Fibroblast of skin of scalp (primary cell): ENCODE data around the gene ADCYAP1R1.

Experiments
- DNase-seq: peaks from one replicate; pipeline ENCODE4 v3.0.0-alpha.2; 2013

Gene ADCYAP1R1

DNA sequence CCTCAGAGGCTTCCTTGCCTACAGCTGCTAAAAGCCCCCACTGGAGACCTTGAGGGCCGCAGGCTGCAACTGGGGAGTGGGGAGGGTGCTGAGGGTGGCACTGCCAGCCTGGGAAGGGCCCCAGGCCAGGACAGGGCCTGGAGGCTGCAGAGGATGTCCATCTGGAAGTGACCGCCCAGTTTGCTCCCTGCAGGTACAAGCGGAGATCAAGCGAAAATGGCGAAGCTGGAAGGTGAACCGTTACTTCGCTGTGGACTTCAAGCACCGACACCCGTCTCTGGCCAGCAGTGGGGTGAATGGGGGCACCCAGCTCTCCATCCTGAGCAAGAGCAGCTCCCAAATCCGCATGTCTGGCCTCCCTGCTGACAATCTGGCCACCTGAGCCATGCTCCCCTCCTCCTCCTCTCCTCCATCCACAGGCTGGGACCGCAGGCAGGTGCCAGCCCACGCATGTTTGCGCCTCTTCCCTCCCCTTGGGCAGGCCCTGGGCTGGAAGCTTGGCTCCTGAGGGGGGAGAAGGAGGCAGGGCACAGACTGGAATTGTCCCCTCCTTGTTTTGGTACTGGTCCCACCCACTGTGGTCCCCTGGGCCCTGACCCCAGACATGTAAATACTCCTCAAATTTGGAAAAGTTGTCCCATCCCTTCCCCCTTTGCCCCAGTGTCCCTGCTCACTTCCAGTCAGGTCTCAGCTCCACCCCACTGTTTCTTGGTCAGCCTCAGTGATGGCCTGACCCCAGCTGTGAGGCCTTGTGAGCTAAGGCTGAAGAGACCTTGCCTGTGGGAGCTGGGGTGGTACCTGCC lies 54.4 kb downstream of the ADCYAP1R1 start:
- no peak for DNase-seq

DNA sequence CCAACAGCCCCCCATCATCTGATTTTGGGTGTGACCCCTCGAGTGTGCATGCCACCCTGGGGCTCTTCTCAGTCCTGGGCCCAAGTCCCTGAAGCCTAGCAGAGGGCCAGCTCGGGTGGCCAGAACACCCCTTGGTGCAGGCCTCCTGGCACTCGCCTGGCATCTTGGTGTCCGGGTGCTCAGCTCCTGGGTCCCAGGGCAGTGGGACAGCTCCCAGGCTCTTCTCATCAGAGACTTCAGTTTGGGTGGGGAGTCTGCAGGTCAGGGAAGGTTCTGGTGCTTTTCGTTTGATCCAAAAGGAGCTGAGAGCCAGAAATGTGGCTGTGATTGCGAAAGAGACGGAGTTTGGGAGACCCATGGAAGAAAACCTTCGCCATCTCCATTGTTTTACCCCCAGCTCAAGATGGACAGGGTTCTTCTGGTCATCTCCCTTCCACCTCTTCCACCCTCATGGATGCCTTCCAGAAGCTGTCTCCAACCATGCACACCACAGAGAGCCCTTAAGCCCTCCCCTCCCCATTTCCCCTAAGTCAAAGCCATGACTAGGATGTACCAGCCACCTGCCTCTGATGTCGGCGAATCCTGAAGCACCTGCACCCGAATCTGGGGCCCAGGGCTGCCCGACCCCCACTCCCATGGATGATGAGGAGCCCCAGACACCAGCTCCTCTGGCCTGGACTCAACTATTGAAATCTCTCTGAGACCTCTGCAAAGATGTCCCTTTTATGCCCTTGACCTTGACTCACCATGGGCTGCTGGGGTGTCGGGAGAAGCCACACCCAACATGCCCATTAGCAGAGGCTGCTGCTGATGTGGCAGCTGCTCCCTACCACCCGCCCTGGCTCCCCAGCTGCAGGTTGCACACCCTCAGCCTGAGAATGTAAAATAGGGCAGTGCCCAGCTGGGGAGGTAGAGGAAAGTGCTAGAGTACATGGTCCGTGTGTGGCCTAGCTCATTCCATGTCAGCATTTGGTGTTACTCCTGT lies 55.3 kb downstream of the ADCYAP1R1 start:
- no peak for DNase-seq

DNA sequence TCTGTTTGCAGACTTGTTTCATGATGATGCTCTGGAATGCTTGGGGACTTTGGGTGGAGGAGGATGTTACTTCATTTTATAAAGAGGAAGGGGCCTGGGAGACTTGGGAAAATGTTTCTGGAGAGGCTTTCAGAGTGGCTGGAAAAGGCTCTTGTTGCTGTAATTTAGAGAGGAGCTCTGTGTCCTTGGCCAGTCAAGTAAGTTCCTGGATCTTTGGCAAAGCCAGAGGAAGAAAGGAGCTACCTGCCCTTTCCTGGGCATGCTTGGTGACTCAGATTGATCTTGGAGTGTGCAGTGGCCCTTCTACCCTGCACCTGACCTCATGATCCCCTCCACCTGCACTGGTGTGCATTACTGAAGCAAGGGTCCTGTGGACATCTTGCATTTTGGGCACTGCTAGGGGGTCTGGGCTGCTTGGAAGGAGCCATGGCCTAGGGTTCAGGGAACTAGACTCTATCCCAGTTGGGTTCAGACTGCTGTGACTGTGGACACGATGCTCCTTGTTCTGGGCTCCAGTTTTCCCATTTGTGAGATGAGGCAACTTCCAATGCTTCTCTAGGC lies 56.1 kb downstream of the ADCYAP1R1 start:
- no peak for DNase-seq

DNA sequence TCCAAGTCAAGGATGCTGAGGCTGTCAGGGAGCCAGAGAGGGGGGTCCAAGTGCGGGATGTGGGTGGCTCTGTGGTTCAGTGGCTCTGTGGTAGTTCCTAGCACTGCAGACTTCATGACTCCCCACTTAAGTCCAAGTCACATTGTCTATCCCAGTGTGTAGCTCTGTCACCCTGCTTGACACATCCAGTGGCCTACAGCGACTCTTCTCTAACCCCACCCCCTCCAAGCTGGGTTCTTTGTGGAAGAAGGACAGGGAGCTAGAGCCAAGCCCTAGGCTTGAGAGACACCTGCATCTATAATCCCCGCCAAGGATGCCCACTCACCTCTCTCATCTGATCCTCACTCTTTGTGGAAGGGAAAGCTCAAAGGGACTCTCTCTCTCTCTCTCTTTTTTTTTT lies 57.6 kb downstream of the ADCYAP1R1 start:
- no peak for DNase-seq

DNA sequence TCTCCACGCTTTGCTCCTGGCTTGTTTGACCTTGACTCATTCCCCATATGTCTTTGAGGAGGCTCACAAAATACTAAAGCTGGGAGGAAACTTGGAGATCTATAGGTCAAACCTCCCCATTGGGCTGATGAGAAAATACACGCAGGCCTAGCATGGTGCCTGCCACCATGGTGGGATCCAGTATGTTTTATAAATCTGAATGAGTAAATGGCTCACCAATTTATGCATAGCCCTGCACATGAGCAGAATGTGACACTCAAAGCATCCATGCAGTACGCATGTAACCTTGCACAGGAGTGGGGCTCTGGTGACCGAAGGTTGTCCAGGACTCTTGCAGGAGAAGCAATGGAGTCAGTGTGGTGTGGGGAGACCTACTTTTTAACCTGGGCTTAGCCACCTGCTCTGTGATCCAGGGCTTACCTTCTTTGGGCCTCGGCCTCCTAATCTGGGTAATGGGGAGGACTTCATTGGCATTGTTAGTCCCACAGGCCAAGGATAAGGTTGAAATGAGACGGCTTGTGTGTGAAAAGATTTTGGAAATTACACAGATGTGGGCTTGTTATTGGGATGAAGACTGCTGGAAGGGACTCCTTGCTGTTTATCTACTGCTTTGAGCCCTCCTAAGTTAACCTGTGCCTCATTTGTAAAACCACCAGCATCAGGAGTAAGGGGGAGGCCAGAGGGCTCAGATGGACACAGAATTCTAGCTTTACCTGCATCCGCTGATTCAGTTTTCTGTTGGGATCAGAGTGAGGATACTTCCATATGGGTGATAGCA lies 58.4 kb downstream of the ADCYAP1R1 start:
- DNase-seq = no peak

DNA sequence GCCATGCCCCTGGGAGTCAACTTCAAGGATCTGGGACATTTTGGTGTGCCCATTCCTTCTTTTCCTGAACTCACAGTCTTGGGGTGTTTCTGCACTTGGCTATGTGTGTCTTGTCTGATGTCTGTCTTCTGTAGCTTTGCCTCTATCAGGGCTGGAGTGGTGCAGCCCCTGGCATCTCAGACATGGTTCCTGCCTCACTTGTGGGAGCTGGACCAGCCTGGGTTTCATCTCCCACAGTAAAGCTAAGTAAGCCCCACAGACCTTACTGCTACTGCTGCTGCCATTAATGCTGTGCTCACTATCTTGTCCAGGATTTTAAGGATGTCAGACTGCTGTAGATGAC lies 59.0 kb downstream of the ADCYAP1R1 start:
- no peak for DNase-seq

DNA sequence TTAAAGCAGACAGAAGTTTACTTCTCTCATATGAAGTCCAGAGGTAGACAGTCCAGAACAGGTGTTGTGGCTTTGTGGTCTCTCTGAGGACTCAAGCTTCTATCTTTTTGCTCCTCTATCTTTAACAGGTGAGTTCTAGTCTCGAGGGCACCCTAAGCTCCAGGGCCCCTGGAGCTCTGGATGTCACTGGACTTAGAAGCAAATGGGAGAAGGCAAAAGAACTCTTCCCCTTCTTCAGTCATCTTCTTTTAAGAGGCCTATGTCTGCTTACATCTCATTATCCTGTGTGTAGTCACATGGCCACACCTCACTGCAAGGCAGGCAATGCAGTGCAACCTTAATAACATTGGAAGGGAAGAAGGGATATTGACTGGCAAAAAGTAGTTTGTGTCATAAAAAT lies 61.6 kb downstream of the ADCYAP1R1 start:
- no peak for DNase-seq

DNA sequence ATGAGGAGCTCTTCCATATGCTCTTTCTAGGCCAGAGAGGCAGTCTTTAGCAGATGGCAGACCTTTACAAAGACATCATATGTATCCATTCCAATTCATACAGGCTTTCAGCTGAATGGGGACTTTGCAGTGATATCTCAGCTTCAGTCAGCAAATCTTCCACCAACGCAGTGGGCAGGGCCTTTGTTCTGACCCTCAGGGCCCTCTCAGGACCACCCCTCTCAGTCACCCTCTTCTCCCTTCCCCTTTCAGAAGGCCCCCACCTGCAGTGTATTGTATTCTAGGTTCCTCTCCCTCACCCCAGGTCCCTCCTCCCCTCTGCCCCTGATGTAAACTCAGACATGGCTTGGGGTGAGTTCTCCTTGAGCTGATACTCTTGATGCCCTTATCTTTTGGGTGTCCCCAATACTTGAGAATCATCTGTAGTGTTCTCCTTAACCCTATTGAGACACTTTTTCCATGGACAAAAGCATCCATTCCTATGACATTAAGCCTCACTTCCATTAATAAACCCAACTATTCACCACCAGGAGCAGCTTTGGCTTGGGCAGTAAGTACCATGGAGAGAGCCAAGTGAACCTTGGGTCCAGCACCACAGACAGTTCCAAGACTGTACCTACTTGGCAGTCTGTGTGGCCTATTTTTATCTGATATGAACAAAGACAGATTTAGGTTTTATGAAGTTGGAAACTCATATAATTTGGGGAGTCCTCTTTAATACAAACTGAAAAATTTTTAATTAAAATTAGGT lies 62.7 kb downstream of the ADCYAP1R1 start:
- DNase-seq = peak; percentile 52

DNA sequence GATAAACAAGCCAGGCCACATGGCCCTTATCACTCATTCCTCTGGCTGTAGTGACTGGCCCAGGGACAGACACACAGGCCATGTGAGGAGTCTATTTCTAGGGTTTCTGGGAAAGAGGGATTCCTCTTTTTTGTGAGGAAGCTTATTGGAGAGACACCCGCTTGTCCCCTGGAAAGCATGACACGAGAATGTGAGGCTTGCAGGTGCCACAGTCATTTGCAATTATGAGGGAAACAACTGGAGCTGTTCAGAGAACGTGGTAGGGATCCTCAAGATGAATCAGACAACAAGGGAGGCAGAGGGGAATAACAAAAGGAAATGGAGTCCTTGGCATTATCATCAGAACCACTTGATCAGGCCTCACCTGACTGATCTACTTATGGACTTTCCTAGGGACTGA lies 64.5 kb downstream of the ADCYAP1R1 start:
- DNase-seq = no peak

DNA sequence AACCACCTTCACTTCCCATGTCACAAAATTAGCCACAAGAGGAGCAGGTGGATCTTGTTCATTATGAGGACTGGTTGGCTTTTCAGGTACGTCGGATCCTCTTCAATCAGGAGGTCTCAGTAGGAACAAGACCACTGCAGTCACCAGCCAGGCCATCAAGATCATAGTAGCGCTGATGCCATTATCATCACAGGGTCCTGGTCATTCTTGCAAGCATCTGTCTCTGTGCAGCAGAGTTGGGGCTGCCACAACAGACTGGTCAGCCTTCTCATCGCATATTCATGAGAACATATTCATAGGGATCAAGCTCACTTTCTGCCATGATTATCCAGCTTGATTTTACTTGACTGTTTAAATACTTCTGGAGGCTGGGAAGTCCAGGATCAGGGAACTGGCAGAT lies 67.1 kb downstream of the ADCYAP1R1 start:
- DNase-seq = no peak

DNA sequence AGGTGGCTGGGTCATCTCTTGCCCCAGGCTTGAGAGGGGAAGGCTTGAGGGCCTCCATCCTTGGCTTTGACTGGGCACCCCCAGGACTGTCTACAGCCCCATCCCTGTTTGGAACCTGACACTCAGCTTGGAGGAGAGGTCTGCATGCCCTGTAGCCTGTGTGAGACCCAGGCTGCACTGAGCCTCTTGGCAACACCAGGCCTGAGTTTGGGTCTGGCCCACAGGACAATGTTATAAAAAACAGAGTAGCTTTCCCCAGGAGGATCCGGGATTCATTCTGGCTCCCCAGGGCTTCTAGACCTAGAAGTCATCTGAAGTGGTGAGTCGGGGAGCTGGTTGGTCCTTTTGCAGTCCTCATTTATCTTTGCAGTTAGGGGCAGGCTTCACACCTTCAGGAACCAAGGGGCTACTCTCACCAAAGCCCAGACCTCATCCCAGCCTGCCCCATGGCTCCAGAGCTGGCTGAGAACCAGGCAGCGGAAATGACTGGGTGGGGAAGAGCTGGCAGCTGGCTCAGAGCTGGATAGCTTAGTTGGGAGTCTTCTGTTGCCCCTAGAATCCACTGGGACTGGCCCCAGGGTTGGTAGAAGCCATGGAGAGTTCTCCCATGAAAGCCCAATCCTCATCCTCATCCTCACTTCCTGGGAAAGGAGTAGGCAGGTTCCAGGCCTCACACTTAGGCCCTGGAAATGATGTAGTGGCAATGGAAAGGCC lies 68.8 kb downstream of the ADCYAP1R1 start:
- DNase-seq = no peak

DNA sequence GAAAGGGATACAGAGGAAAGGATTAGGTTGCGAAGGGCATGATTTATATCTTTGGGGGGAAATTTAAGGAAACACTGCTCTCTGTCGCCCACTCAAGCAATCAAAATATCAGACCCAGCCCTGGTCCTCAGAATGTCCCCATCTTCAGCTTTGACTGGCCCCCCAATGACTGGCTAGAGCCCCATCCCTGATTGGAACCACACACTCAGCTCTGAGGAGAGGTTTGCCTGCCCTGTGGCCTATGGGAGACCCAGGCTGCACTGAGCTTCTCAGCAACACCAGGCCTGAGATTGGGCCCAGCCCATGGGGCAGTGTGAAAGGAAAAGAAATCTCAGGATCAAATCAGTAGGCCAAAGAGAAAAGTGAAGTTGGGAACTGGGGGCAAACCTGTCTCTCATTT lies 69.5 kb downstream of the ADCYAP1R1 start:
- DNase-seq = no peak

DNA sequence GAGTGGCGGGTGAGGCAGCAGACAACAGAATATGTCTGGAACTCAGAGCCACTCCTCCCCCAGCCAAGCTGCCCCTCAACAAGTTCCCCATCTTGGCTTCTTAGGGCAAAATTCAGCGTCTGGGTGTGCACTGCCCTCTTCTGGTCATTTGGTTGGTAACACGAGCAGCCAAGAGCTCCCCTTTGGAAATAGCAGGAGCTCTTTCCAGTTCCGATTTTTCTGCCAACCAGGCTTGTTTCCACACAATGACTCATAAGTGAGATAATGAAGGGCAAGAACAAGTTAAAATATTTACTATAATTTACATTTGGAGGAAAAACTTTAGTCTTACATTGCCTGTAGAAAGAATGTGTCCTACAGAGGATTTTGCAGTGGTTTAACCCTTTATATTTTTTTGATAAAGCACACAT lies 70.5 kb downstream of the ADCYAP1R1 start:
- DNase-seq = peak; percentile 81

DNA sequence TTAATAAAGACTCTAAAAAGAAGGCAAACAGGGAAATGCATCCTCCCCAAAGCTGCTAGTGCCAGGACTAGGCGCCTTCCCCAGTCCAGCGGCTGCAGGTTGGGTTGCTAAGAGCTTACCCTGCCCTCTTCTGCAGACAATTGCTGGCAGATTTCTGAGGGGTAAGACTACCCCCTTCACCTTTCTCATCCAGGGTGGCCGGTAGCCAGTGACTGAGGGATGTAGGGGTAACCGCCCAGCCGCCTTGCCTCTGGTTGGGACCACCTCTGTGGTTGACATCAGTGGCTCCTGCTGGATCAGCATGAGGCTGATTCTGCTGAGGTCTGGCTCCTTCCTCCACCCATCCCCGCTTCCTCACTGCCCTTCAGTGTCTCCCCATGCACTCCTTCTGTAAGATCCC lies 71.2 kb downstream of the ADCYAP1R1 start:
- DNase-seq = no peak

DNA sequence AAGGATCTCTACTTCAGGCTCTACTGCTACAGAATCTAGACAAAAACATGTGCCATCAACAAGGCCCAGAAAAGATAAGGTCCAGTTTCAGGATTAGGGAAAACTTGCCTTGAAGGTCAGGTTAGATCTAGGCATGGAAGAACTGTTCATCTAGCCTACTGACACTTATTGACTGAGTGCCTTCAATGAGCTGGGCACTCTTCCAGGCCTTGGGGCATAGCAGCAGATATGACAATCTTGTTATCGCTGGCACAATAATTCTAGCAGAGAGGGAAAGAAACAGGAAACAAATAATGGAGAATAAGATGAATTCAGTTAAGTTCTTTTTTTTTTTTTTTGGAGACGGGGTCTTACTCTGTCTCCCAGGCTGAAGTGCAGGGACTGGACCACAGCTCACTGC lies 71.6 kb downstream of the ADCYAP1R1 start:
- DNase-seq = no peak

DNA sequence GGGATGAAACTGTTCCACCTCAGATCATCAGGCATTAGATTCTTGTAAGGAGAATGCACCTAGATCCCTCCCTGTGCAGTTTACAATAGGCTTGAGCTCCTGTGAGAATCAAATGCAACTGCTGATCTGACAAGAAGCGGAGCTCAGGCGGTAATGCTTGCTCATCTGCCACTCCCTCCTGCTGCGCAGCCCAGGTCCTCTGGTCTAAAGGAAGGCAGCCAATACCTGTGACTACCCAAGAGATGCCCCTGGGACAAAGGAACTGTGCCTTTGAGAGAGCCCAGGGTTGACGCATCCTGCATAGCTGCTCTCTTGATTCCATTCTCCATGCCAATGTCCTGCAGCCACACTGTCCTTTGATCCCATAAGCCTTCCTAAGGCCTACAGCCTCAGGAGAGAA lies 73.1 kb downstream of the ADCYAP1R1 start:
- DNase-seq = no peak

DNA sequence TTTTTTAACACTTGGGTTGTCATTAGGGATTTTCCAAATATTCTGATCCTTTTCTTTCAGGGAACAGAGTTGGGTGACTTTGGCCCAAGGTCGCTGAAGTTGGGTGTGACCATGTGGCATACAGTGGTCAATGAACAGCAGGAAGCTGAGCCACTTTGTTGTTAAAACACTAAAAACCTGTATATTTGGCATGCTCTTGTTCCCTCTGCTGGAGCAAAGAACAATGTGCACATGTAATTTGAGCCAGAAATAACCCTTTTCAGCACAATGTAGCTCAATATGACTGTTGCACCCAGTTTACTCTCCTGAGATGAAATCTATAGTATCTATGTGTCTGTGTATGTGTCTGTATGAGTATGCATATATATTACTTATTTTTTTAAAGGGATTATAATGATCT lies 74.9 kb downstream of the ADCYAP1R1 start:
- DNase-seq = peak; percentile 11

DNA sequence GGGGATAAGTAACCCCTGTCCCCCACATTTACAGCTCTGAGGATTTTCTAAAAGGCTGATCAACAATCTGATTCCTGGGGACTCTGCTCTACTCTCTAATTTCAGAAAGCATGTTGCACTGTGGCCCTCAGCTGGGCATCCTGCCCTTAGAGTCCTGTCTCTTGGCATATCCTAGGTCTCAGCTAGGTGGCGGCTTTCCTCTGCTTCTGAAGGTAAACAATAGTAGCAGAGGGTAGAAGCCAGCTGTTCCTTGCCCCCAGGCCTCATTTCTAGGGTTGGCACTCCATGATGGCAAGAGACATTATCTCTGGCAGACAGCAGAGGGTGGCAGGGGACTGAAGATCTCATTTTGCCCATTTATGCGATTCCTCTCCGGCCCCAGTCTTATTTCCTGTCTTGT lies 77.0 kb downstream of the ADCYAP1R1 start:
- no peak for DNase-seq

DNA sequence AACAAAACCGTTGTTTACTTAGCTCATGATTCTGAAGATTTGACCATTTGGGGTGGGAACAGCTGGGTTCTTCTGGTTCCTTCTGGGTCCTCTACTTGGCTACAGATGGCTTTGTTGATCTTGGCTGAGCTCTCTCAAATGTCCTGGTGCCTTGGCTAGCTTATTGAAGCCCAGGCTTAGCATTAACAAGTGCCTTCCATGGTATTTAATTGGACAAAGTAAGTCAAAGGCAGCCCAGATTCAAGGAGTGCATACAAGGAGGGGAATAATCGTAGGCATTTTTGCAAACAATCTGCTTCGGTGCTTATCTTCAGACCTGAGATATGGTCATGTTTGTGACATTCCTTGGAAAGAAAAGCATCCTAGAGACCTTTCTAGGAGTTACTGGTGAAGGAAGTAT lies 81.4 kb downstream of the ADCYAP1R1 start:
- no peak for DNase-seq

DNA sequence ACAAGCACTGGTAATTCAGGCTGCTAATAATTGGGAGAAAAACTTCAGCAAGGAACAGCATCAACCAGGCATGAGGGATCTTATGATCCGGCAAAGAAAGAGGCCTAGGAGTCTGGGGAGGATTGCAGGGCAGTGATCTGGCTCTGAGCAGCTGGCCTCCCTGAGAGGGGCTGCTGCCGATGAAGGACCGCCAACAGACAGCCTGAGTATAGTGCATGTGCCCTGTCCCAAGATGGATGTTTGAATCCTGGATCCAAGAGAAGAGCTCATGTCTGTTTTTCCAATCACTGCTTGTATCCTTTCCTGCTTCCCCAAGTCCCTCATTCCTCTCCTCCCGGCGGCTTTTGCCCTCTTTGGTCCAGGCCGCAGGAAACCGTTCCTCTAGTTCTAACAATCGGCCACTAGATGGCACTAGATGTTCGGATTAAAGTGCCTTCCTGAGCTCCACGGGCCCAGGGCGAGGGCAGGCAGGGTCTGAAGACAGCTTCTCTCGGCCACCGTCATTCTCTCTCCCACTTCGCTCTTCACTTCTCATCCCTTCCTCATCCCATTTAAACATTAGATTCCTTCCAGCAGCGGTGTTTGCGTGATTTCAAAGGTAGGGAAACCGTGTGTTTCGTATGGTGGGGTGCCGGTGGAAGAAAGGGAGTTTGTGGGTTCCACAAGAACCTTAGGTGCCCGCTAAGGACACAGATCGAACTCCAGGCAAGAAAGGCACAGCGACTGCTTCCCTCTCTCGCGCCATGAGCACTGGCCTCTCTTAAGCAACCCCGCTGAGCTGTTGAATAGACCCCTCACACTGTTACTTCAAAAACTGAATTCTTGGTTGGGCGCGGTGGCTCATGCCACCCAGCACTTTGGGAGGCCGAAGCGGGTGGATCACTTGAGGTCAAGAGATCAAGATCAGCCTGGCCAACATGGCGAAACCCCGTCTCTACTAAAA lies 82.4 kb downstream of the ADCYAP1R1 start:
- DNase-seq = peak; percentile 76
